K562 (cell line): ENCODE results near the gene SCN4A. TPM values are rescaled to one million over a fixed set of nuclear protein-coding genes. Genes with fewer than 3 reads are reported as not detected.

ENCODE experiments used
- ATAC-seq: fragments of 200-7000 bp; cut with Tn5 transposase; 3 replicates; pipeline ENCODE4 v1.9.1; 2020; ENCODE audit warnings: moderate library complexity
- BruUV-seq: library from RNA; stranded (reverse); fragments of 400-500 nt; replicated peaks from 2 replicates; lab custom pipeline; 2021; lab: Mats Ljungman, UMichigan
- CTCF ChIA-PET: fragments of 300-600 bp; formaldehyde crosslinking; extraction: SDS; loops from one replicate; lab custom pipeline; 2021; ENCODE audit warnings: low intra/inter-chr PET ratio; lab: Yijun Ruan, JAX
- POLR2A ChIA-PET: fragments of 300-600, 350-650 bp; sonication (Branson Sonifier 250); formaldehyde crosslinking; extraction: SDS; loops from one replicate; lab custom pipeline; 2021; ENCODE audit warnings: antibody characterized with exemption, inconsistent platforms; lab: Yijun Ruan, JAX
- DNase-seq, 4 experiments: peaks; one replicate each; pipeline versions ENCODE4 v3.0.0 to v3.0.0-alpha.2; 2011 to 2018; ENCODE audit warnings: low spot score in 3 of 4, mixed read lengths in 3 of 4; ENCODE audit errors: extremely low read depth in 1 of 4
- FAIRE-seq: peaks from 2 replicates; lab custom pipeline; 2011; peaks lifted over from hg19 to GRCh38; lab: Jason Lieb, UNC
- H2AFZ ChIP-seq: 2 replicates; pipeline ENCODE4 v1.6.0; 2011; ENCODE audit warnings: low read depth, low read length, control low read depth, inconsistent platforms
- H3K27ac ChIP-seq: fragments of 200-600 bp; 3 replicates; pipeline ENCODE4 v1.8.0; 2011; ENCODE audit warnings: low read depth, mild to moderate bottlenecking, control low read depth, inconsistent platforms, low read length, moderate library complexity, mixed read lengths; ENCODE audit errors: extremely low read depth
- H3K27me3 ChIP-seq, 2 experiments: fragments of 300-600 bp in 1 of 2; 2 replicates in 1 of 2; 3 replicates in 1 of 2; pipeline versions ENCODE4 v1.6.0 to v1.8.0; 2011; ENCODE audit warnings: inconsistent platforms in 2 of 2, low read length in 2 of 2, mild to moderate bottlenecking in 1 of 2, mixed read lengths in 1 of 2, moderate library complexity in 1 of 2; ENCODE audit not compliant: control insufficient read depth in 2 of 2, insufficient read depth in 2 of 2
- H3K36me3 ChIP-seq: fragments of 300-600 bp; 3 replicates; pipeline ENCODE4 v1.8.0; 2011; ENCODE audit warnings: mild to moderate bottlenecking, low read length, inconsistent platforms; ENCODE audit not compliant: control insufficient read depth, insufficient read depth
- H3K4me1 ChIP-seq, 2 experiments: fragments of 200-600 bp in 1 of 2; replicated peaks in 1 of 2; 2 replicates in 1 of 2; 3 replicates in 1 of 2; pipeline versions ENCODE4 v1.5.1 to v1.8.0; 2011; ENCODE audit warnings: inconsistent platforms in 2 of 2, low read length in 2 of 2, mild to moderate bottlenecking in 1 of 2, mixed read lengths in 1 of 2, moderate library complexity in 1 of 2; ENCODE audit not compliant: control insufficient read depth in 2 of 2, insufficient read depth in 2 of 2
- H3K4me2 ChIP-seq: 2 replicates; pipeline ENCODE4 v1.6.1; 2011; ENCODE audit warnings: low read length, control low read depth, inconsistent platforms, mixed read lengths; ENCODE audit not compliant: insufficient read depth
- H3K4me3 ChIP-seq: fragments of 200-600 bp; sonication (generic), shearing (Covaris generic); 2 replicates; pipeline ENCODE4 v1.5.1; 2016; ENCODE audit warnings: control low read depth, inconsistent platforms
- H3K79me2 ChIP-seq: fragments of 200-600 bp; 3 replicates; pipeline ENCODE4 v1.8.0; 2011; ENCODE audit warnings: low read length, inconsistent platforms; ENCODE audit not compliant: control insufficient read depth, insufficient read depth
- H3K9ac ChIP-seq, 2 experiments: 2 replicates each; pipeline versions ENCODE4 v1.6.0 to v1.6.1; 2011; ENCODE audit warnings: low read depth in 2 of 2, low read length in 2 of 2, control low read depth in 1 of 2, inconsistent platforms in 1 of 2, mild to moderate bottlenecking in 1 of 2, mixed read lengths in 1 of 2; ENCODE audit not compliant: insufficient read depth in 1 of 2
- H3K9me1 ChIP-seq: one replicate; pipeline ENCODE4 v1.6.0; 2011; ENCODE audit warnings: inconsistent platforms, mild to moderate bottlenecking, low read length, moderate library complexity; ENCODE audit not compliant: control insufficient read depth, insufficient read depth
- H3K9me3 ChIP-seq: replicated peaks from 2 replicates; pipeline ENCODE4 v1.5.1; 2011; ENCODE audit warnings: low read depth, low read length, inconsistent platforms; ENCODE audit not compliant: control insufficient read depth, insufficient read depth
- H4K20me1 ChIP-seq: replicated peaks from 2 replicates; pipeline ENCODE4 v1.6.1; 2011; ENCODE audit warnings: low read length, inconsistent platforms, mixed read lengths; ENCODE audit not compliant: control insufficient read depth, insufficient read depth
- CCAR2 ChIP-seq: fragments of 200-400 bp; formaldehyde crosslinking; IDR thresholded peaks from 2 replicates; pipeline ENCODE4 v1.6.1; 2017; ENCODE audit warnings: mild to moderate bottlenecking, low read depth, low read length
- CXXC5 ChIP-seq: fragments of 250-450 bp; sonication (Bioruptor Pico); IDR thresholded peaks from 2 replicates; pipeline ENCODE4 v1.8.0; 2022; ENCODE audit warnings: inconsistent platforms, mild to moderate bottlenecking, moderate library complexity
- FOSL1 ChIP-seq: fragments of 200-800 bp; sonication (Bioruptor generic); conservative IDR thresholded peaks from 2 replicates; pipeline ENCODE4 v1.6.1; 2016; ENCODE audit warnings: missing genetic modification characterization, missing compliant biosample characterization
- L3MBTL2 ChIP-seq: fragments of 450-650 bp; IDR thresholded peaks from 2 replicates; pipeline ENCODE4 v1.6.1; 2016; ENCODE audit warnings: mild to moderate bottlenecking, moderate library complexity
- NRF1 ChIP-seq, 2 experiments: fragments of 450-650 bp; IDR thresholded peaks in 1 of 2; conservative IDR thresholded peaks in 1 of 2; 2 replicates each; pipeline ENCODE4 v1.6.1; 2014; ENCODE audit warnings: mild to moderate bottlenecking in 2 of 2
- ZNF140 ChIP-seq: fragments of 250-450 bp; sonication (Bioruptor Pico); IDR thresholded peaks from 2 replicates; pipeline ENCODE4 v1.8.0; 2021; ENCODE audit warnings: moderate library complexity, mild to moderate bottlenecking, inconsistent platforms
- WGBS: fragments of 100-300 bp; shearing (Covaris generic); methylation state at CpG from one replicate; pipeline ENCODE4 v1.1.6; 2016; ENCODE audit warnings: low coverage, mixed read lengths; ENCODE audit not compliant: insufficient coverage; ENCODE audit errors: missing lambda C conversion rate; 5-methylcytosine and 5-hydroxymethylcytosine counted together
- in situ Hi-C: fragments of 300-500 bp; cut with MboI; formaldehyde crosslinking; loops from 4 replicates; pipeline ENCODE4 v1.15.0; 2018; ENCODE audit warnings: inconsistent platforms, mixed read lengths
- intact Hi-C: fragments of 100-400 bp; cut with micrococcal nuclease; formaldehyde crosslinking; loops from 2 replicates; pipeline ENCODE4 v1.14.2; 2022
- polyA plus RNA-seq, 8 experiments: library from polyadenylated mRNA; depleted of rRNA in 4 of 8; stranded (reverse) in 5 of 8; unstranded in 3 of 8; fragments of >200 nt; fragmentation: Nextera tagmentation in 2 of 8; fragmentation: Illumina TruSeq in 1 of 8; extraction: Ambion mirVana in 2 of 8; extraction: Trizol in 1 of 8; gene quantifications; 2 replicates each; pipeline versions ENCODE4 v1.2.1 to v1.2.3, GENCODE V29; 2011 to 2014; ENCODE audit warnings: inconsistent platforms in 1 of 8, missing spikeins in 1 of 8
- total RNA-seq, 7 experiments: library from RNA; depleted of rRNA in 6 of 7; stranded (reverse); fragments of >200 nt in 6 of 7; fragmentation: Illumina TruSeq in 2 of 7; extraction: Trizol in 2 of 7; gene quantifications; 2 replicates each; pipeline versions ENCODE4 v1.2.1 to v1.2.3, GENCODE V29; 2011 to 2021; ENCODE audit warnings: low replicate concordance in 1 of 7
- TF ChIP-seq, protein P1 (sequence below), 3 experiments: IDR thresholded peaks in 2 of 3; conservative IDR thresholded peaks in 1 of 3; 2 replicates each; pipeline ENCODE4 v1.5.1; 2011 to 2012; ENCODE audit warnings: low read length in 3 of 3, mild to moderate bottlenecking in 3 of 3, control low read depth in 2 of 3, improper control_type of control experiment in 1 of 3, inconsistent platforms in 1 of 3, low read depth in 1 of 3, mixed read lengths in 1 of 3, moderate library complexity in 1 of 3; ENCODE audit not compliant: insufficient read depth in 2 of 3
- TF ChIP-seq, protein P2 (sequence below): fragments of 250-450 bp; sonication (Bioruptor Pico); IDR thresholded peaks from 2 replicates; pipeline ENCODE4 v1.5.0; 2022; ENCODE audit warnings: mild to moderate bottlenecking
- TF ChIP-seq, protein P3 (sequence below): IDR thresholded peaks from 2 replicates; pipeline ENCODE4 v1.6.1; 2011; ENCODE audit warnings: borderline replicate concordance, low read depth, mild to moderate bottlenecking, moderate library complexity, low read length; ENCODE audit not compliant: insufficient read depth, poor library complexity, severe bottlenecking

Gene SCN4A
- total and polyA plus RNA-seq, 9 of the 15 experiments (the other 6 are each of a cell fraction or from before 2014, with no cell fraction given), result 0.29 to 2.6 (median 1.4) TPM

DNA sequence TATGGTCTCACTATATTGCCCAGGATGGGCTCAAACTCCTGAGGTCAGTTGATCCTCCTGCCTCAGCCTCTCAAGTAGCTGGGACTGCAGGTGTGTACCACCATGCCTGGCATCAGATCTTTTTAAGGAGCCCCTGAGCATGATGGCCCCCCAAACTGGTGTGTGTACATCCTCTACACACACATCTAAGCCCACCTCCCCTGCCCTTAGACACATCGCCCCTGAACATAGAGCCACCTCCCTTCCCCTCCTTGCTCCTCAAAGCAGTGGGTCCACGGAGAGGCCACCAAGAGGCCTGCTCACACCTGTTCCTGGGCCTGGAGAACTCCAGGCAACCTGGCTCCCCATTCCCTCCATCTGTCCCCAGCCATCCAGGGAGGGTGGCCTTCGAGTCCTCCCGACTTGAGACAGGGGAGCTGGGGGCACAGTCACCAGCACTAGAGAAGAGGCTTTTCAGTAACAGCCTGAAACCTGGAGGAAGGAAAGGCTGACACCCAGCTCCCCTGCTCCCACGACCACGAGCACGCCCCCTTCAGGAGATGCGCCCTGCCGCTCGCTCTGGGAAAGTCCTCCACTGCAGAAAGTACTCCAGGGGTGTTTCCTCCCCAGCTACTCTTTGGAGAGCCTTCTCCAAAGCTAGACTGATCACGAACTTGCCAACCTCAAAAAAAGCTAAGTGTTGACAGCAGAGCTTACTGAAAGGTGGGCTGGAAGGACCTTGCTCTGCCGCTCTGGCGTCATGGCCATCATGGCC is 12.8 kb upstream of the SCN4A start:
- Histone ChIP-seq H3K4me2 (no peak overlapping the region), H3K27ac (no peak overlapping the region), H3K4me3 (no peak overlapping the region), H3K4me1 (peaks cover 7 to 34% of the 10 kb centered on the region in 2 experiments), H3K36me3 (no peaks in the 10 kb centered on the region), H3K9ac (0 out of 4 replicates have a peak overlapping the region, but pooled peaks of 1 of the 2 experiments have one; percentile 50), H3K79me2 (no peaks in the 10 kb centered on the region)
- ChIA-PET POLR2A (interaction anchor here (0.6 to 1.3 kb wide), 4 partner anchors 9 to 20 kb away, joined by 3 to 4 read pairs (median 3); no protein-coding TSS in a partner anchor), CTCF (no interaction called here)
- FAIRE-seq (peak; percentile 48), DNase-seq (peak in 3 of 4 experiments; percentile 26 to 35 (median 27)), ATAC-seq (peak; percentile 60)
- no TSS peak for BruUV-seq
- WGBS, result 38% methylated on average over 13 of the region's 13 CpGs
- in situ Hi-C loops (no loop called here), intact Hi-C loops (loop anchor here (1.0 kb wide), 1 partner anchor 66 kb away; no protein-coding TSS in a partner anchor)
- TF ChIP-seq, protein P1, sequence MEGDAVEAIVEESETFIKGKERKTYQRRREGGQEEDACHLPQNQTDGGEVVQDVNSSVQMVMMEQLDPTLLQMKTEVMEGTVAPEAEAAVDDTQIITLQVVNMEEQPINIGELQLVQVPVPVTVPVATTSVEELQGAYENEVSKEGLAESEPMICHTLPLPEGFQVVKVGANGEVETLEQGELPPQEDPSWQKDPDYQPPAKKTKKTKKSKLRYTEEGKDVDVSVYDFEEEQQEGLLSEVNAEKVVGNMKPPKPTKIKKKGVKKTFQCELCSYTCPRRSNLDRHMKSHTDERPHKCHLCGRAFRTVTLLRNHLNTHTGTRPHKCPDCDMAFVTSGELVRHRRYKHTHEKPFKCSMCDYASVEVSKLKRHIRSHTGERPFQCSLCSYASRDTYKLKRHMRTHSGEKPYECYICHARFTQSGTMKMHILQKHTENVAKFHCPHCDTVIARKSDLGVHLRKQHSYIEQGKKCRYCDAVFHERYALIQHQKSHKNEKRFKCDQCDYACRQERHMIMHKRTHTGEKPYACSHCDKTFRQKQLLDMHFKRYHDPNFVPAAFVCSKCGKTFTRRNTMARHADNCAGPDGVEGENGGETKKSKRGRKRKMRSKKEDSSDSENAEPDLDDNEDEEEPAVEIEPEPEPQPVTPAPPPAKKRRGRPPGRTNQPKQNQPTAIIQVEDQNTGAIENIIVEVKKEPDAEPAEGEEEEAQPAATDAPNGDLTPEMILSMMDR (IDR thresholded peaks at IDR 0.05 in 2 of 3, conservative IDR thresholded peaks at IDR 0.05 in 1 of 3; ENCODE audit: insufficient read depth in 2 of 3, low read depth in 1 of 3, low read length in 3 of 3), result peak in 2 of 3 experiments; percentile 40 to 54; a peak in 4 of 6 replicates
- TF ChIP-seq ZNF140 (CRISPR knock-in tag), result no peak
- peak; percentile 86 for TF ChIP-seq FOSL1 (tag)
- peak in 1 of 2 experiments; percentile 40; a peak in 3 of 4 replicates for TF ChIP-seq NRF1 (conservative IDR thresholded peaks at IDR 0.05 in 1 of 2, IDR thresholded peaks at IDR 0.05 in 1 of 2)
- TF ChIP-seq, protein P2, sequence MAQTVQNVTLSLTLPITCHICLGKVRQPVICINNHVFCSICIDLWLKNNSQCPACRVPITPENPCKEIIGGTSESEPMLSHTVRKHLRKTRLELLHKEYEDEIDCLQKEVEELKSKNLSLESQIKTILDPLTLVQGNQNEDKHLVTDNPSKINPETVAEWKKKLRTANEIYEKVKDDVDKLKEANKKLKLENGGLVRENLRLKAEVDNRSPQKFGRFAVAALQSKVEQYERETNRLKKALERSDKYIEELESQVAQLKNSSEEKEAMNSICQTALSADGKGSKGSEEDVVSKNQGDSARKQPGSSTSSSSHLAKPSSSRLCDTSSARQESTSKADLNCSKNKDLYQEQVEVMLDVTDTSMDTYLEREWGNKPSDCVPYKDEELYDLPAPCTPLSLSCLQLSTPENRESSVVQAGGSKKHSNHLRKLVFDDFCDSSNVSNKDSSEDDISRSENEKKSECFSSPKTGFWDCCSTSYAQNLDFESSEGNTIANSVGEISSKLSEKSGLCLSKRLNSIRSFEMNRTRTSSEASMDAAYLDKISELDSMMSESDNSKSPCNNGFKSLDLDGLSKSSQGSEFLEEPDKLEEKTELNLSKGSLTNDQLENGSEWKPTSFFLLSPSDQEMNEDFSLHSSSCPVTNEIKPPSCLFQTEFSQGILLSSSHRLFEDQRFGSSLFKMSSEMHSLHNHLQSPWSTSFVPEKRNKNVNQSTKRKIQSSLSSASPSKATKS (CRISPR knock-in tag), result no peak
- 0 out of 2 replicates have a peak, but pooled peaks have one; percentile 2 for TF ChIP-seq L3MBTL2
- TF ChIP-seq, protein P3, sequence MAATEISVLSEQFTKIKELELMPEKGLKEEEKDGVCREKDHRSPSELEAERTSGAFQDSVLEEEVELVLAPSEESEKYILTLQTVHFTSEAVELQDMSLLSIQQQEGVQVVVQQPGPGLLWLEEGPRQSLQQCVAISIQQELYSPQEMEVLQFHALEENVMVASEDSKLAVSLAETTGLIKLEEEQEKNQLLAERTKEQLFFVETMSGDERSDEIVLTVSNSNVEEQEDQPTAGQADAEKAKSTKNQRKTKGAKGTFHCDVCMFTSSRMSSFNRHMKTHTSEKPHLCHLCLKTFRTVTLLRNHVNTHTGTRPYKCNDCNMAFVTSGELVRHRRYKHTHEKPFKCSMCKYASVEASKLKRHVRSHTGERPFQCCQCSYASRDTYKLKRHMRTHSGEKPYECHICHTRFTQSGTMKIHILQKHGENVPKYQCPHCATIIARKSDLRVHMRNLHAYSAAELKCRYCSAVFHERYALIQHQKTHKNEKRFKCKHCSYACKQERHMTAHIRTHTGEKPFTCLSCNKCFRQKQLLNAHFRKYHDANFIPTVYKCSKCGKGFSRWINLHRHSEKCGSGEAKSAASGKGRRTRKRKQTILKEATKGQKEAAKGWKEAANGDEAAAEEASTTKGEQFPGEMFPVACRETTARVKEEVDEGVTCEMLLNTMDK, result peak; percentile 60
- 0 out of 2 replicates have a peak, but pooled peaks have one; percentile 0 for TF ChIP-seq CXXC5
- TF ChIP-seq CCAR2, result no peak
- TF ChIP-seq, all 486 proteins: peak for 6
- H3K9me1 ChIP-seq, result no peaks in the 10 kb centered on the region
- peak overlapping the region; percentile 74 for H2AFZ ChIP-seq
- peaks cover 0 to 10% of the 10 kb centered on the region in 2 experiments; a peak in 2 of 5 replicates for H3K27me3 ChIP-seq
- H3K9me3 ChIP-seq, result no peaks in the 10 kb centered on the region; the same call in none of the 2 replicates
- H4K20me1 ChIP-seq, result no peaks in the 10 kb centered on the region
